H9 (cell line): Measurements from ENCODE around the gene UNC5C. TPM values are rescaled to one million over a fixed set of nuclear protein-coding genes. Genes with fewer than 3 reads are reported as not detected.

Source experiments
- DNase-seq: peaks from one replicate; pipeline ENCODE4 v3.0.0-alpha.2; 2017
- H2AFZ ChIP-seq: one replicate; pipeline ENCODE4 v1.6.1; 2013; ENCODE audit warnings: mild to moderate bottlenecking, low read length, control low read depth, moderate library complexity
- H2AK5ac ChIP-seq: 2 replicates; pipeline ENCODE4 v1.6.1; 2013; ENCODE audit warnings: low read length, control low read depth, mixed read lengths; ENCODE audit not compliant: insufficient read length
- H2BK120ac ChIP-seq: one replicate; pipeline ENCODE4 v1.6.1; 2013; ENCODE audit warnings: low read depth, mild to moderate bottlenecking, low read length, control low read depth, inconsistent platforms; ENCODE audit not compliant: poor library complexity, severe bottlenecking
- H2BK12ac ChIP-seq: 2 replicates; pipeline ENCODE4 v1.6.1; 2013; ENCODE audit warnings: low read length, control low read depth, mixed read lengths, low read depth; ENCODE audit not compliant: insufficient read length
- H2BK15ac ChIP-seq: 2 replicates; pipeline ENCODE4 v1.6.1; 2013; ENCODE audit warnings: low read depth, low read length, control low read depth
- H2BK20ac ChIP-seq: one replicate; pipeline ENCODE4 v1.6.1; 2013; ENCODE audit warnings: low read depth, mild to moderate bottlenecking, low read length, control low read depth, inconsistent platforms; ENCODE audit not compliant: poor library complexity, severe bottlenecking
- H2BK5ac ChIP-seq: 2 replicates; pipeline ENCODE4 v1.6.1; 2013; ENCODE audit warnings: low read length, control low read depth, mixed read lengths; ENCODE audit not compliant: insufficient read length
- H3K14ac ChIP-seq: 2 replicates; pipeline ENCODE4 v1.6.1; 2013; ENCODE audit warnings: low read length, control low read depth; ENCODE audit not compliant: insufficient read depth
- H3K18ac ChIP-seq: 2 replicates; pipeline ENCODE4 v1.6.1; 2013; ENCODE audit warnings: low read depth, mild to moderate bottlenecking, mixed read lengths, low read length, control low read depth; ENCODE audit not compliant: insufficient read length
- H3K23ac ChIP-seq: 2 replicates; pipeline ENCODE4 v1.6.1; 2013; ENCODE audit warnings: low read length, control low read depth, mixed read lengths, low read depth; ENCODE audit not compliant: insufficient read length
- H3K23me2 ChIP-seq: 2 replicates; pipeline ENCODE4 v1.6.1; 2013; ENCODE audit warnings: low read depth, mild to moderate bottlenecking, mixed read lengths, low read length, control low read depth; ENCODE audit not compliant: insufficient read length, poor library complexity, severe bottlenecking
- H3K27ac ChIP-seq: 2 replicates; pipeline ENCODE4 v1.5.1; 2013; ENCODE audit warnings: low read length, control low read depth, mixed read lengths, low read depth; ENCODE audit not compliant: insufficient read length
- H3K27me3 ChIP-seq: 2 replicates; pipeline ENCODE4 v1.6.1; 2013; ENCODE audit warnings: low read length, control low read depth, inconsistent platforms; ENCODE audit not compliant: insufficient read depth
- H3K4ac ChIP-seq: 2 replicates; pipeline ENCODE4 v1.6.1; 2013; ENCODE audit warnings: low read depth, mild to moderate bottlenecking, control low read depth, inconsistent platforms, low read length, moderate library complexity
- H3K4me1 ChIP-seq: 2 replicates; pipeline ENCODE4 v1.6.1; 2013; ENCODE audit warnings: low read length, control low read depth, inconsistent platforms; ENCODE audit not compliant: insufficient read depth
- H3K4me2 ChIP-seq: 2 replicates; pipeline ENCODE4 v1.6.1; 2013; ENCODE audit warnings: low read length, control low read depth, mixed read lengths; ENCODE audit not compliant: insufficient read length, insufficient read depth
- H3K56ac ChIP-seq: 2 replicates; pipeline ENCODE4 v1.6.1; 2013; ENCODE audit warnings: low read depth, mild to moderate bottlenecking, mixed read lengths, low read length, control low read depth; ENCODE audit not compliant: insufficient read length
- H3K79me1 ChIP-seq: 2 replicates; pipeline ENCODE4 v1.6.1; 2013; ENCODE audit warnings: low read depth, mild to moderate bottlenecking, moderate library complexity, low read length, control low read depth, inconsistent platforms; ENCODE audit not compliant: insufficient read depth, poor library complexity, severe bottlenecking
- H3K79me2 ChIP-seq: 2 replicates; pipeline ENCODE4 v1.6.1; 2013; ENCODE audit warnings: low read length, control low read depth, inconsistent platforms; ENCODE audit not compliant: insufficient read depth
- H3K9ac ChIP-seq: 2 replicates; pipeline ENCODE4 v1.6.1; 2013; ENCODE audit warnings: low read length, control low read depth, mixed read lengths; ENCODE audit not compliant: insufficient read length; ENCODE audit errors: extremely low read depth
- H3K9me3 ChIP-seq: one replicate; pipeline ENCODE4 v1.6.1; 2013; ENCODE audit warnings: low read depth, low read length, inconsistent platforms; ENCODE audit not compliant: control insufficient read depth
- H3T11ph ChIP-seq: one replicate; pipeline ENCODE4 v1.6.1; 2013; ENCODE audit warnings: mild to moderate bottlenecking, low read length, control low read depth, inconsistent platforms
- H4K20me1 ChIP-seq: one replicate; pipeline ENCODE4 v1.6.1; 2013; ENCODE audit not compliant: control insufficient read depth, insufficient read length, insufficient read depth
- H4K5ac ChIP-seq: 2 replicates; pipeline ENCODE4 v1.6.1; 2013; ENCODE audit warnings: low read depth, mild to moderate bottlenecking, mixed read lengths, low read length, control low read depth; ENCODE audit not compliant: insufficient read length
- H4K8ac ChIP-seq: replicated peaks from 2 replicates; pipeline ENCODE4 v1.6.1; 2013; ENCODE audit warnings: low read length, control low read depth, mixed read lengths, low read depth; ENCODE audit not compliant: insufficient read length
- H4K91ac ChIP-seq: 2 replicates; pipeline ENCODE4 v1.6.1; 2013; ENCODE audit warnings: low read depth, mild to moderate bottlenecking, moderate library complexity, mixed read lengths, low read length, control low read depth; ENCODE audit not compliant: insufficient read length
- H3K27ac Mint-ChIP-seq, 3 experiments: 2 replicates in 2 of 3; 3 replicates in 1 of 3; pipeline ENCODE4 v1.8.0; 2020 to 2021; ENCODE audit warnings: mixed read lengths in 3 of 3, mild to moderate bottlenecking in 1 of 3, moderate library complexity in 1 of 3
- H3K27me3 Mint-ChIP-seq: 2 replicates; pipeline ENCODE4 v1.8.0; 2021; ENCODE audit warnings: low read depth, mild to moderate bottlenecking, moderate library complexity, mixed read lengths
- H3K36me3 Mint-ChIP-seq, 3 experiments: 2 replicates in 2 of 3; 3 replicates in 1 of 3; pipeline ENCODE4 v1.8.0; 2020 to 2021; ENCODE audit warnings: low read depth in 3 of 3, mixed read lengths in 3 of 3; ENCODE audit not compliant: insufficient read depth in 1 of 3
- H3K4me1 Mint-ChIP-seq, 2 experiments: 2 replicates each; pipeline ENCODE4 v1.8.0; 2020; ENCODE audit warnings: mixed read lengths in 2 of 2
- H3K4me3 Mint-ChIP-seq, 2 experiments: 2 replicates in 1 of 2; 3 replicates in 1 of 2; pipeline ENCODE4 v1.8.0; 2020 to 2021; ENCODE audit warnings: mild to moderate bottlenecking in 2 of 2, mixed read lengths in 2 of 2, moderate library complexity in 1 of 2
- H3K9me3 Mint-ChIP-seq, 2 experiments: 2 replicates in 1 of 2; 3 replicates in 1 of 2; pipeline ENCODE4 v1.8.0; 2020; ENCODE audit warnings: mild to moderate bottlenecking in 2 of 2, mixed read lengths in 2 of 2, moderate library complexity in 1 of 2
- WGBS: extraction: QIAGEN DNeasy Blood & Tissue Kit; methylation state at CpG from one replicate; pipeline ENCODE4 v1.1.7; 2013; ENCODE audit warnings: missing lambda C conversion rate, low lambda C conversion rate, mixed read lengths; ENCODE audit not compliant: insufficient read length; ENCODE audit errors: extremely low coverage; 5-methylcytosine and 5-hydroxymethylcytosine counted together
- total RNA-seq: library from RNA; stranded (reverse); gene quantifications from 2 replicates; pipeline ENCODE4 v1.2.1, GENCODE V29; 2021
- TF ChIP-seq, protein P1 (sequence below): fragments of 200-600 bp; sonication (generic); conservative IDR thresholded peaks from 3 replicates; pipeline ENCODE4 v1.8.0; 2021; ENCODE audit warnings: antibody characterized with exemption, mild to moderate bottlenecking

UNC5C gene
- total RNA-seq, 1 experiment from 2014 or later = not detected

- Histone ChIP-seq H2AFZ (no peak overlapping the region), H3K27ac (no peak overlapping the region), H3K56ac (no peak overlapping the region), H3K4ac (no peak overlapping the region), H3K4me2 (no peak overlapping the region), H3K79me2 (no peaks in the 10 kb centered on the region), H3K18ac (no peak overlapping the region), H3K23ac (no peak overlapping the region), H2BK120ac (no peak overlapping the region), H3K14ac (no peak overlapping the region), H3T11ph (no peak overlapping the region), H2BK12ac (no peak overlapping the region), H3K4me1 (no peaks in the 10 kb centered on the region), H2BK20ac (no peak overlapping the region), H3K23me2 (no peaks in the 10 kb centered on the region), H3K27me3 (no peaks in the 10 kb centered on the region), H2BK5ac (no peak overlapping the region), H3K9me3 (no peaks in the 10 kb centered on the region), H4K5ac (no peak overlapping the region), H4K8ac (no peak overlapping the region), H2AK5ac (no peak overlapping the region), H4K91ac (no peak overlapping the region), H3K9ac (no peak overlapping the region), H2BK15ac (no peak overlapping the region), H3K79me1 (no peaks in the 10 kb centered on the region), H4K20me1 (no peaks in the 10 kb centered on the region)
- no peak overlapping the region for H3K4me3 Mint-ChIP-seq
- H3K4me1 Mint-ChIP-seq = no peaks in the 10 kb centered on the region
- TF ChIP-seq, protein P1, sequence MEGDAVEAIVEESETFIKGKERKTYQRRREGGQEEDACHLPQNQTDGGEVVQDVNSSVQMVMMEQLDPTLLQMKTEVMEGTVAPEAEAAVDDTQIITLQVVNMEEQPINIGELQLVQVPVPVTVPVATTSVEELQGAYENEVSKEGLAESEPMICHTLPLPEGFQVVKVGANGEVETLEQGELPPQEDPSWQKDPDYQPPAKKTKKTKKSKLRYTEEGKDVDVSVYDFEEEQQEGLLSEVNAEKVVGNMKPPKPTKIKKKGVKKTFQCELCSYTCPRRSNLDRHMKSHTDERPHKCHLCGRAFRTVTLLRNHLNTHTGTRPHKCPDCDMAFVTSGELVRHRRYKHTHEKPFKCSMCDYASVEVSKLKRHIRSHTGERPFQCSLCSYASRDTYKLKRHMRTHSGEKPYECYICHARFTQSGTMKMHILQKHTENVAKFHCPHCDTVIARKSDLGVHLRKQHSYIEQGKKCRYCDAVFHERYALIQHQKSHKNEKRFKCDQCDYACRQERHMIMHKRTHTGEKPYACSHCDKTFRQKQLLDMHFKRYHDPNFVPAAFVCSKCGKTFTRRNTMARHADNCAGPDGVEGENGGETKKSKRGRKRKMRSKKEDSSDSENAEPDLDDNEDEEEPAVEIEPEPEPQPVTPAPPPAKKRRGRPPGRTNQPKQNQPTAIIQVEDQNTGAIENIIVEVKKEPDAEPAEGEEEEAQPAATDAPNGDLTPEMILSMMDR = no peak
- no peak overlapping the region for H3K27ac Mint-ChIP-seq
- H3K27me3 Mint-ChIP-seq = no peaks in the 10 kb centered on the region
- no CpG with 5 or more reads among the region's 4 CpGs for WGBS
- no peaks in the 10 kb centered on the region for H3K36me3 Mint-ChIP-seq
- H3K9me3 Mint-ChIP-seq = no peaks in the 10 kb centered on the region; a peak in 1 of 5 replicates
- no peak for DNase-seq
Measured at GRCh38 chr4:95470622-95471021, 78.2 kb downstream of the UNC5C start.
